ENCODE results near the gene KHSRP. TPM values are rescaled to one million over a fixed set of nuclear protein-coding genes. Genes with fewer than 3 reads are reported as not detected.

The KHSRP gene
- total and polyA plus RNA-seq, 7 donors: 63.9 to 232 (median 94.6) TPM

DNA sequence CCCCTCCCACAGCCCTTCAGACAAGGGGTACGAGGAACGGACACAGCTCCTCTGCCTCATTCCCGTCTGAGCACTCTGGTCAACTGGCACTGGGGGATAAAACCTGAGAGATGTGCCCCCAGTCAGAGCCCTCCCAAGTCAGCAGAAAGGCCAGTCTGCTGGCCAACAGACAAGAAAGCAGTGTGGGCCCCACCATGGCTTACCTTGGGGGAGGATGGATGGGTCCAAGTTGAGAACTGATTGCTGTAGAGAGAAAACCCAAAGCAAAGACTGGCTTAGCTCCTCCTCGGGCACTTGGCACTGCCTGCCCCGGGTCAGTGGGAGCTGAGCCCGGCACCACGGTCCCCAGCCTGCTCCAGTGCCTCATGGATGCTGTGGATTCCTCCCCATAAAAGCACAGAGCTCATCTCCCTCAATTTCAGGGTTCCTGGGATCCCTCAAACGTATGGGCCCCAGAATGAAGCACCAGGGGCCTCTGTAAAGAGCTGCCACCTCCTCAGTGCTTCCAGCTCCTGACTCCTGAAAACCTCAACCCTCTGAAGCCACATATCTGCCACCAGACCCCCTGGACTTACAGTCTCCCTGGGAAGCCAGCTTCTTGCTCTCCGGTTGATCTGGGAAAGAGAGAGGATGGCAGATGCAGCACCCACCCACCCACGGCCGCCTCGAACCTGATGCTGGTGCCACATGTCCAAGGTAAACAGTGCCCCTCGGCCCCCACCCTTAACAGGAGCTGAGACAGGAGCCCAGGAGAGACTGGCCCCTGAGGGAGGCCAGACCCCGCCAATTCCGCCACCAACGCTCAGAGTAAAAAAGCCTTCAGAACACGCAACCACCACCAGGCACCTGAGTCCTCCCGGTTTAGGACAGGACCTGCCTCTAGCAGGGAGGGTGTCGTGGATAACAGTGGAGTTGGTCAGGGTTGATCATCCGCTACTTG, 3.3 kb downstream of the KHSRP start:
- TF ChIP-seq EP300 (IDR thresholded peaks at IDR 0.05): no peak
- TF ChIP-seq POLR2AphosphoS5 (IDR thresholded peaks at IDR 0.05): no peak
- TF ChIP-seq, protein P1, sequence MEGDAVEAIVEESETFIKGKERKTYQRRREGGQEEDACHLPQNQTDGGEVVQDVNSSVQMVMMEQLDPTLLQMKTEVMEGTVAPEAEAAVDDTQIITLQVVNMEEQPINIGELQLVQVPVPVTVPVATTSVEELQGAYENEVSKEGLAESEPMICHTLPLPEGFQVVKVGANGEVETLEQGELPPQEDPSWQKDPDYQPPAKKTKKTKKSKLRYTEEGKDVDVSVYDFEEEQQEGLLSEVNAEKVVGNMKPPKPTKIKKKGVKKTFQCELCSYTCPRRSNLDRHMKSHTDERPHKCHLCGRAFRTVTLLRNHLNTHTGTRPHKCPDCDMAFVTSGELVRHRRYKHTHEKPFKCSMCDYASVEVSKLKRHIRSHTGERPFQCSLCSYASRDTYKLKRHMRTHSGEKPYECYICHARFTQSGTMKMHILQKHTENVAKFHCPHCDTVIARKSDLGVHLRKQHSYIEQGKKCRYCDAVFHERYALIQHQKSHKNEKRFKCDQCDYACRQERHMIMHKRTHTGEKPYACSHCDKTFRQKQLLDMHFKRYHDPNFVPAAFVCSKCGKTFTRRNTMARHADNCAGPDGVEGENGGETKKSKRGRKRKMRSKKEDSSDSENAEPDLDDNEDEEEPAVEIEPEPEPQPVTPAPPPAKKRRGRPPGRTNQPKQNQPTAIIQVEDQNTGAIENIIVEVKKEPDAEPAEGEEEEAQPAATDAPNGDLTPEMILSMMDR (IDR thresholded peaks at IDR 0.05): no peak
- no peak for TF ChIP-seq POLR2A (IDR thresholded peaks at IDR 0.05)
- no peak overlapping the region for H3K4me3 ChIP-seq
- peaks cover 4 to 43% (median 30%) of the 10 kb centered on the region in 4 donors for H3K4me1 ChIP-seq
- no peaks in the 10 kb centered on the region for H3K9me3 ChIP-seq
- no peak for DNase-seq
- peaks cover 37 to 57% (median 45%) of the 10 kb centered on the region in 4 donors for H3K36me3 ChIP-seq
- 85 to 87% methylated on average over 20 of the region's 20 CpGs for WGBS, 2 donors
- H3K27me3 ChIP-seq: no peaks in the 10 kb centered on the region
- no peak overlapping the region for H3K27ac ChIP-seq
- intact Hi-C loops (cut with DNase I): no loop called here

DNA sequence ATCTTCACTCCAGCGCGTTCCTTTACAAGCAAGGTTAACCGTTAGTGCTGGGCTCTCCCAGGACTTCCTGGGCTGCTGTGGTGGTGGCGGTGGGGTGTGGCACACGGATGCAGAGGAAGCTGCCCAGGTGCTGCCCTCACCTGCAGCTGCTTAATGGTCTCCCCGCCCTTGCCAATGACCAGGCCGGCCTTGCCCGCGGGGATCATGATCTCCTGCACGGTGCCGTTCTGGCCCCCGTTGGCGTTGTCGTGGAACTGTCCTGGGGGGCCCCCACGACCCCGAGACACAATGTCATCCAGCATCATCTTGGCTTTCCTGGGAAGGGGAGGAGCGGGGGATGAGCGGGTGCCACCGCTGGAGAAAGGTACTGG, 6.1 kb downstream of the KHSRP start:
- H3K9me3 ChIP-seq: no peaks in the 10 kb centered on the region
- intact Hi-C loops (cut with DNase I): no loop called here
- 65 to 89% methylated on average over 19 of the region's 19 CpGs for WGBS, 2 donors
- H3K36me3 ChIP-seq: peaks cover 55 to 82% (median 70%) of the 10 kb centered on the region in 4 donors
- no peak for TF ChIP-seq EP300 (IDR thresholded peaks at IDR 0.05)
- no peak for TF ChIP-seq POLR2A (IDR thresholded peaks at IDR 0.05)
- no peak for TF ChIP-seq POLR2AphosphoS5 (IDR thresholded peaks at IDR 0.05)
- TF ChIP-seq, protein P1 (IDR thresholded peaks at IDR 0.05): no peak
- H3K27ac ChIP-seq: no peak overlapping the region
- DNase-seq: no peak
- no peak overlapping the region for H3K4me3 ChIP-seq
- H3K27me3 ChIP-seq: no peaks in the 10 kb centered on the region
- H3K4me1 ChIP-seq: peaks cover 0 to 34% (median 33%) of the 10 kb centered on the region in 4 donors

DNA sequence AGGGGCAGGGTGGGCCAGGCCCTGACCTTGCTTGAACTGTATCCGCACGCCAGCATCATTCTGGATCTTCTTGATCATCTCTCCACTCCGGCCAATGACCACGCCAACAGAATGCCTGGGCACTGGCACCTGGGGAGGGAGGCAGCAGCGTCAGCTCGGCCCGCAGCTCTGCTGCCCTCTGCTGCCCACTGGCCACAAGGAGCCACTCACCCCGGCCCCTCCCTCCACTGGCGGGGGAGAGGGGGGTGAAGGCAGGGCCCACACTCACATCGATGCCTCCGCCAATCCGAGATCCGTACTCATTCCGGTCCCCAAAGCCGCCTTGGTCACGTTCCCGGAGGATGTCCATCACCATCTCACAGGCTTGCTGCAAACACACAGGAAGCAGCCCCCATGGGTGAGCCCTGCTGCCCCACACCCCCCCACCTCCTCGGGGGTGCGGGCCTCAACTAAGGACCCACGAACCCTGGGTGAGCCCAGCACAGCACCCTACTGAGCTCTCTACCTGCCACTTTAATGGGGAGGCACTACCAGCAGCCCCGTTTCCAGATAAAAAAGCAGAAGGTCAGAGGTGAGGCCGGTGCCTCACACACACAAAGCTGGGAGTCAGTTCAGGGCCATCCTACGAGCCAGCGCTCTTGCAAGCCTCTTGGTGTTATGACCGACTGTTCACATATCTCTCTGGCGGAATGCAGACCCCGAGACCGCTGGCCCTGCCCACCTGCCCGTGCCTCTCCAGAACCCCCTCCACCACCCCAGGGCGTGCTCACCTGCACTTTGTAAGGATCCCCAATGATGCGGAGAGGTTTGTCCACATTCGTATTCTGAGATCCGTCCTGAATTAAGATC, 6.7 kb downstream of the KHSRP start:
- TF ChIP-seq EP300 (IDR thresholded peaks at IDR 0.05): no peak
- no peak for TF ChIP-seq POLR2A (IDR thresholded peaks at IDR 0.05)
- TF ChIP-seq POLR2AphosphoS5 (IDR thresholded peaks at IDR 0.05): no peak
- TF ChIP-seq, protein P1 (IDR thresholded peaks at IDR 0.05): peak in 1 of 4 experiments; percentile 33
- Histone ChIP-seq H3K4me1 (peaks cover 0 to 33% (median 27%) of the 10 kb centered on the region in 4 donors), H3K27me3 (no peaks in the 10 kb centered on the region), H3K4me3 (no peak overlapping the region), H3K36me3 (peaks cover 55 to 82% (median 70%) of the 10 kb centered on the region in 4 donors), H3K27ac (no peak overlapping the region), H3K9me3 (no peaks in the 10 kb centered on the region)
- intact Hi-C loops (cut with DNase I): no loop called here
- DNase-seq: peak; percentile 68
- 79 to 85% methylated on average over 33 of the region's 33 CpGs for WGBS, 2 donors

DNA sequence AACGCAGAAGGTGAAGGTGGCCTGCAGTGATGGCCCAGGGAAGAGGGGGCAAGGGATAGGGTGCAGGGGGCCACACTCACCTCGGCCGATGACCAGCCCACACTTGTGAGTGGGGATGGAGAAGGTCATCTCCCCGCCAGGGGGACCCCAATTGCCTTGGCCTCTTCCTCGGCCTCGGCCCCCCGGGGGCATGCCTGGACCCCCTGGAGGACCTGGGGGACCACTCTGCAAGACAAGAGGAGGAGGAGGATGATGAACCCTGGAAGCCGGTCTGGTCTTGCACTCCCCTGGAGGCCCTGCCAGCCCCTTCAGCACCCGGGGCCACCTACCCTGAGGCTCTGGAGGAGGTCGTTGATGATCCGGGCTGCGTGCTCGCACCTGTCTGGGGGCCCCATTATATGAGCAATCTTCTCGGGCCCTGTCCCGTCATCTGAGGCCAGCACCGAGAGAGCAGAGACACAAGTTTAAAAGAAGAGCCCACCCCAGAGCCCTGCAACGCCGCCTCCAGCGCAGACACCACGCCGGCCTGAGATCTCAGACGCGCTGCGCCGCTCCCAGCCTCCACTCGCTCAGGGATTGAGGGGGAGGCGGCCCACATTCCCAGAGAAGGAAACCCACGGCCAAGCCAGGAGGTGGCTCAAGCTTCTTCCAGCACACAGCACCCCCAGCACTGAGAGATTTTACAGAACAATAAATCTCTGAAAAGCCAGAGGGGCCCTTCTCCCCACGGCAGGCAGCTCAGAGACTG, 7.8 kb downstream of the KHSRP start:
- peaks cover 0 to 22% (median 18%) of the 10 kb centered on the region in 4 donors for H3K4me1 ChIP-seq
- TF ChIP-seq POLR2AphosphoS5 (IDR thresholded peaks at IDR 0.05) (no peak), EP300 (IDR thresholded peaks at IDR 0.05) (no peak), POLR2A (IDR thresholded peaks at IDR 0.05) (no peak)
- TF ChIP-seq, protein P1 (IDR thresholded peaks at IDR 0.05): no peak

More for the DNA sequence above, 7.8 kb downstream of the KHSRP start:
- no peaks in the 10 kb centered on the region for H3K9me3 ChIP-seq
- intact Hi-C loops (cut with DNase I): no loop called here
- H3K27ac ChIP-seq: no peak overlapping the region
- no peaks in the 10 kb centered on the region for H3K27me3 ChIP-seq
- H3K36me3 ChIP-seq: peaks cover 55 to 80% (median 70%) of the 10 kb centered on the region in 4 donors
- H3K4me3 ChIP-seq: no peak overlapping the region
- WGBS, 2 donors: 95% methylated on average over 29 of the region's 29 CpGs
- no peak for DNase-seq
